Subcutaneous adipose tissue (tissue), 4 donors: Measurements from ENCODE around the gene UROS. TPM values are rescaled to one million over a fixed set of nuclear protein-coding genes. Genes with fewer than 3 reads are reported as not detected.

Experiments
- CTCF ChIP-seq: fragments of 450-650 bp; IDR thresholded peaks from one replicate; pipeline ENCODE4 v1.5.1; 2016; ENCODE audit warnings: low read depth, mild to moderate bottlenecking, control low read depth, antibody characterized with exemption, moderate library complexity
- total RNA-seq, 4 donors: library from RNA; depleted of rRNA; stranded (reverse); fragments of >200 nt; gene quantifications; one replicate each; pipeline ENCODE4 v1.1.0, GENCODE V29; 2016

Gene UROS
- total RNA-seq, 4 donors from 2014 or later, result 26.2 to 48.8 (median 46.6) TPM

- TF ChIP-seq CTCF, result no peak
Measured at GRCh38 chr10:125857185-125857760, 34.2 kb upstream of the UROS start.

- TF ChIP-seq CTCF, result no peak
Measured at GRCh38 chr10:125852487-125852886, 29.4 kb upstream of the UROS start.

- no peak for TF ChIP-seq CTCF
Measured at GRCh38 chr10:125850766-125851731, 28.0 kb upstream of the UROS start.

- TF ChIP-seq CTCF, result no peak
Measured at GRCh38 chr10:125849448-125849847, 26.4 kb upstream of the UROS start.

GRCh38 chr10:125848857-125849256, 25.8 kb upstream of the UROS start:
- TF ChIP-seq CTCF, result no peak

- no peak for TF ChIP-seq CTCF
Measured at GRCh38 chr10:125848371-125848770, 25.3 kb upstream of the UROS start.

- no peak for TF ChIP-seq CTCF
Measured at GRCh38 chr10:125846894-125847293, 23.8 kb upstream of the UROS start.
